GM23338 (cell line): Measurements from ENCODE around the gene OR5H15.

ENCODE experiments used
- EZH2 ChIP-seq: fragments of 200-600 bp; sonication (generic); IDR thresholded peaks from one replicate; pipeline ENCODE4 v1.8.0; 2017; ENCODE audit warnings: antibody characterized with exemption, mild to moderate bottlenecking, low read depth; ENCODE audit not compliant: unreplicated experiment
- POLR2AphosphoS5 ChIP-seq: IDR thresholded peaks from 2 replicates; pipeline ENCODE4 v1.6.1; 2016; ENCODE audit warnings: antibody characterized with exemption, low read depth
- TF ChIP-seq, protein P1 (sequence below), 2 experiments: fragments of 200-600 bp in 1 of 2; sonication (generic) in 1 of 2; conservative IDR thresholded peaks; 2 replicates each; pipeline versions ENCODE4 v1.5.1 to v1.6.1; 2016 to 2017; ENCODE audit warnings: antibody characterized with exemption in 2 of 2, low read depth in 2 of 2, mild to moderate bottlenecking in 2 of 2, moderate library complexity in 1 of 2
- TF ChIP-seq, protein P2 (sequence below): IDR thresholded peaks from one replicate; pipeline ENCODE4 v1.6.1; 2018; ENCODE audit warnings: antibody characterized with exemption; ENCODE audit not compliant: unreplicated experiment

DNA sequence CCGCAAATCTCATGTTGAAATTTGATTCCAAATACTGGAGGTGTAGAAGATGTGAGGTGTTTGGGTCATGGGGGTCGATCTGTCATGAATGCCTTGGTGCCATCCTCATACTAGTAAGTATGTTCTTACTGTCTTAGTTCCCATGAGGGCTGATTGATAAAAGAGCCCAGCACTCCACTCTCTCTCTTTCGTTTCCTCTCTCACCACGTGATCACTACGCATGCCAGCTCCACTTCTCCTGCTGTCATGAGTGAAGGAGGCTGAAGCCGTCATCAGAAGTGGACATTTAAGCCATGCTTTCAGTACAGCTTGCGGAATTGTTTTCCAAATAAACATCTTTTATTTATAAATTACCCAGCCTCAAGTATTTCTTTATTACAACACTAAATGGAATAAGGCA, 6.1 kb downstream of the OR5H15 start:
- TF ChIP-seq, protein P1, sequence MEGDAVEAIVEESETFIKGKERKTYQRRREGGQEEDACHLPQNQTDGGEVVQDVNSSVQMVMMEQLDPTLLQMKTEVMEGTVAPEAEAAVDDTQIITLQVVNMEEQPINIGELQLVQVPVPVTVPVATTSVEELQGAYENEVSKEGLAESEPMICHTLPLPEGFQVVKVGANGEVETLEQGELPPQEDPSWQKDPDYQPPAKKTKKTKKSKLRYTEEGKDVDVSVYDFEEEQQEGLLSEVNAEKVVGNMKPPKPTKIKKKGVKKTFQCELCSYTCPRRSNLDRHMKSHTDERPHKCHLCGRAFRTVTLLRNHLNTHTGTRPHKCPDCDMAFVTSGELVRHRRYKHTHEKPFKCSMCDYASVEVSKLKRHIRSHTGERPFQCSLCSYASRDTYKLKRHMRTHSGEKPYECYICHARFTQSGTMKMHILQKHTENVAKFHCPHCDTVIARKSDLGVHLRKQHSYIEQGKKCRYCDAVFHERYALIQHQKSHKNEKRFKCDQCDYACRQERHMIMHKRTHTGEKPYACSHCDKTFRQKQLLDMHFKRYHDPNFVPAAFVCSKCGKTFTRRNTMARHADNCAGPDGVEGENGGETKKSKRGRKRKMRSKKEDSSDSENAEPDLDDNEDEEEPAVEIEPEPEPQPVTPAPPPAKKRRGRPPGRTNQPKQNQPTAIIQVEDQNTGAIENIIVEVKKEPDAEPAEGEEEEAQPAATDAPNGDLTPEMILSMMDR (conservative IDR thresholded peaks at IDR 0.05; ENCODE audit: low read depth in 2 of 2), result no peak
- TF ChIP-seq, protein P2, sequence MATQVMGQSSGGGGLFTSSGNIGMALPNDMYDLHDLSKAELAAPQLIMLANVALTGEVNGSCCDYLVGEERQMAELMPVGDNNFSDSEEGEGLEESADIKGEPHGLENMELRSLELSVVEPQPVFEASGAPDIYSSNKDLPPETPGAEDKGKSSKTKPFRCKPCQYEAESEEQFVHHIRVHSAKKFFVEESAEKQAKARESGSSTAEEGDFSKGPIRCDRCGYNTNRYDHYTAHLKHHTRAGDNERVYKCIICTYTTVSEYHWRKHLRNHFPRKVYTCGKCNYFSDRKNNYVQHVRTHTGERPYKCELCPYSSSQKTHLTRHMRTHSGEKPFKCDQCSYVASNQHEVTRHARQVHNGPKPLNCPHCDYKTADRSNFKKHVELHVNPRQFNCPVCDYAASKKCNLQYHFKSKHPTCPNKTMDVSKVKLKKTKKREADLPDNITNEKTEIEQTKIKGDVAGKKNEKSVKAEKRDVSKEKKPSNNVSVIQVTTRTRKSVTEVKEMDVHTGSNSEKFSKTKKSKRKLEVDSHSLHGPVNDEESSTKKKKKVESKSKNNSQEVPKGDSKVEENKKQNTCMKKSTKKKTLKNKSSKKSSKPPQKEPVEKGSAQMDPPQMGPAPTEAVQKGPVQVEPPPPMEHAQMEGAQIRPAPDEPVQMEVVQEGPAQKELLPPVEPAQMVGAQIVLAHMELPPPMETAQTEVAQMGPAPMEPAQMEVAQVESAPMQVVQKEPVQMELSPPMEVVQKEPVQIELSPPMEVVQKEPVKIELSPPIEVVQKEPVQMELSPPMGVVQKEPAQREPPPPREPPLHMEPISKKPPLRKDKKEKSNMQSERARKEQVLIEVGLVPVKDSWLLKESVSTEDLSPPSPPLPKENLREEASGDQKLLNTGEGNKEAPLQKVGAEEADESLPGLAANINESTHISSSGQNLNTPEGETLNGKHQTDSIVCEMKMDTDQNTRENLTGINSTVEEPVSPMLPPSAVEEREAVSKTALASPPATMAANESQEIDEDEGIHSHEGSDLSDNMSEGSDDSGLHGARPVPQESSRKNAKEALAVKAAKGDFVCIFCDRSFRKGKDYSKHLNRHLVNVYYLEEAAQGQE, result no peak
- TF ChIP-seq EZH2 (no peak), POLR2AphosphoS5 (no peak)
